SIG-M5 (cell line): ENCODE data around the gene RRP8.

ENCODE experiments used
- DNase-seq: peaks from one replicate; lab custom pipeline; 2025; lab: John Stamatoyannopoulos, UW

RRP8 gene

GRCh38 chr11:6603287-6604080 lies at the start of gene RRP8, which contains the start of gene ILK:
Gene RRP8, minus strand, starts transcription at chr11:6603616. Its CDS starts 114 bp downstream, at chr11:6603502.
Gene ILK, plus strand, starts transcription at chr11:6603774. Its CDS starts 498 bp downstream, at chr11:6604272.
- DNase-seq = peak; percentile 14

GRCh38 chr11:6653097-6653496 lies 49.7 kb upstream of the RRP8 start:
- no peak for DNase-seq

- DNase-seq = no peak
Observed at GRCh38 chr11:6652182-6652581, 48.8 kb upstream of the RRP8 start.

GRCh38 chr11:6650980-6651379 lies 47.6 kb upstream of the RRP8 start:
- DNase-seq = no peak

GRCh38 chr11:6650104-6650503 lies 46.7 kb upstream of the RRP8 start:
- no peak for DNase-seq

- DNase-seq = no peak
Observed at GRCh38 chr11:6648501-6648900, 45.1 kb upstream of the RRP8 start.

GRCh38 chr11:6647836-6648235 lies 44.4 kb upstream of the RRP8 start:
- DNase-seq = no peak

GRCh38 chr11:6646918-6647679 lies 43.7 kb upstream of the RRP8 start:
- peak; percentile 50 for DNase-seq

- no peak for DNase-seq
Observed at GRCh38 chr11:6646576-6646917, 43.1 kb upstream of the RRP8 start.

GRCh38 chr11:6646071-6646470 lies 42.7 kb upstream of the RRP8 start:
- DNase-seq = no peak

- no peak for DNase-seq
Observed at GRCh38 chr11:6642957-6643356, 39.5 kb upstream of the RRP8 start.

- DNase-seq = no peak
Observed at GRCh38 chr11:6640985-6641701, 37.7 kb upstream of the RRP8 start.

GRCh38 chr11:6640036-6640984 lies 36.9 kb upstream of the RRP8 start:
- DNase-seq = no peak

GRCh38 chr11:6638429-6638828 lies 35.0 kb upstream of the RRP8 start:
- no peak for DNase-seq

- DNase-seq = no peak
Observed at GRCh38 chr11:6637871-6638270, 34.5 kb upstream of the RRP8 start.

- no peak for DNase-seq
Observed at GRCh38 chr11:6636480-6636879, 33.1 kb upstream of the RRP8 start.

- DNase-seq = peak; percentile 9
Observed at GRCh38 chr11:6635082-6635932, 31.9 kb upstream of the RRP8 start.

- no peak for DNase-seq
Observed at GRCh38 chr11:6634534-6634933, 31.1 kb upstream of the RRP8 start.

GRCh38 chr11:6633422-6634408 lies 30.3 kb upstream of the RRP8 start:
- DNase-seq = no peak
